Measurements from ENCODE around the gene SERTAD4.
"Not testable (repeated sequence)": the region's sequence is repeated elsewhere in the genome, so short reads cannot be mapped to it uniquely, and the experiment has no call there.

Gene SERTAD4

GRCh38 chr1:210232511-210233215 lies at the start of gene SERTAD4:
Gene SERTAD4 (plus strand): TSS chr1:210232796. CDS start chr1:210237961, 5,165 bp downstream.
- no peak for DNase-seq (ENCODE audit: low read depth in 2 of 2)

GRCh38 chr1:210185063-210185462 lies 47.5 kb upstream of the SERTAD4 start:
- no peak for DNase-seq (ENCODE audit: low read depth in 2 of 2)

GRCh38 chr1:210187849-210188606 lies 44.6 kb upstream of the SERTAD4 start:
- not testable (repeated sequence) for DNase-seq (ENCODE audit: low read depth in 2 of 2)

GRCh38 chr1:210189426-210189825 lies 43.2 kb upstream of the SERTAD4 start:
- DNase-seq (ENCODE audit: low read depth in 2 of 2) = no peak

GRCh38 chr1:210195635-210196160 lies 36.9 kb upstream of the SERTAD4 start:
- DNase-seq (ENCODE audit: low read depth in 2 of 2) = no peak

- DNase-seq (ENCODE audit: low read depth in 2 of 2) = not testable (repeated sequence)
Observed at GRCh38 chr1:210196266-210196665, 36.3 kb upstream of the SERTAD4 start.

GRCh38 chr1:210198840-210199239 lies 33.8 kb upstream of the SERTAD4 start:
- DNase-seq (ENCODE audit: low read depth in 2 of 2) = no peak

- DNase-seq (ENCODE audit: low read depth in 2 of 2) = no peak
Observed at GRCh38 chr1:210200124-210200736, 32.4 kb upstream of the SERTAD4 start.

GRCh38 chr1:210201681-210202080 lies 30.9 kb upstream of the SERTAD4 start:
- DNase-seq (ENCODE audit: low read depth in 2 of 2) = no peak

- no peak for DNase-seq (ENCODE audit: low read depth in 2 of 2)
Observed at GRCh38 chr1:210207597-210208450, 24.8 kb upstream of the SERTAD4 start.

GRCh38 chr1:210213335-210213734 lies 19.3 kb upstream of the SERTAD4 start:
- DNase-seq (ENCODE audit: low read depth in 2 of 2) = no peak

- DNase-seq (ENCODE audit: low read depth in 2 of 2) = no peak
Observed at GRCh38 chr1:210214573-210215409, 17.8 kb upstream of the SERTAD4 start.

- no peak for DNase-seq (ENCODE audit: low read depth in 2 of 2)
Observed at GRCh38 chr1:210217482-210217881, 15.1 kb upstream of the SERTAD4 start.

GRCh38 chr1:210218047-210218446 lies 14.5 kb upstream of the SERTAD4 start:
- no peak for DNase-seq (ENCODE audit: low read depth in 2 of 2)

- no peak for DNase-seq (ENCODE audit: low read depth in 2 of 2)
Observed at GRCh38 chr1:210222340-210223006, 10.1 kb upstream of the SERTAD4 start.

GRCh38 chr1:210223226-210223904 lies 9.2 kb upstream of the SERTAD4 start:
- no peak for DNase-seq (ENCODE audit: low read depth in 2 of 2)

- no peak for DNase-seq (ENCODE audit: low read depth in 2 of 2)
Observed at GRCh38 chr1:210228158-210228557, 4.4 kb upstream of the SERTAD4 start.

GRCh38 chr1:210230149-210230695 lies 2.4 kb upstream of the SERTAD4 start:
- DNase-seq (ENCODE audit: low read depth in 2 of 2) = no peak

GRCh38 chr1:210231846-210232510 lies 618 bp upstream of the SERTAD4 start:
- DNase-seq (ENCODE audit: low read depth in 2 of 2) = no peak
